Measurements from ENCODE around the gene CDKN1B. TPM values are rescaled to one million over a fixed set of nuclear protein-coding genes. Genes with fewer than 3 reads are reported as not detected.

CDKN1B gene
- total RNA-seq, 1 donor from 2014 or later = 47.4 TPM

Other genes starting within 250 kb of the CDKN1B start
- 48.3 and 51.2 TPM in 2 replicates for gene DUSP16, start 154.5 kb upstream of the CDKN1B start, total RNA-seq
- gene CREBL2, start 105.5 kb upstream of the CDKN1B start, total RNA-seq = 17.3 TPM in 2 replicates
- 9.4 and 12.1 TPM in 2 replicates for gene GPR19, start 21.2 kb upstream of the CDKN1B start, total RNA-seq
- 4.1 and 5.2 TPM in 2 replicates for gene APOLD1, start 68.3 kb downstream of the CDKN1B start, total RNA-seq
- 123 and 133 TPM in 2 replicates for gene DDX47, start 96.0 kb downstream of the CDKN1B start, total RNA-seq
- not detected in 2 replicates for gene GPRC5A, start 174.2 kb downstream of the CDKN1B start, total RNA-seq
- gene GPRC5D, start 234.8 kb downstream of the CDKN1B start, total RNA-seq = not detected in 2 replicates